Measurements from ENCODE around the gene ZRANB3.

Gene ZRANB3

GRCh38 chr2:135150725-135151124 lies 380.3 kb downstream of the ZRANB3 start:
- Histone ChIP-seq H2AFZ (ENCODE audit: low read length) (no peak overlapping the region), H2BK5ac (ENCODE audit: low read length) (no peak overlapping the region), H3K23ac (ENCODE audit: low read depth, low read length, poor library complexity) (no peak overlapping the region), H3K9ac (ENCODE audit: low read depth, low read length, poor library complexity) (no peak overlapping the region), H3K9me3 (replicated peaks in 1 of 2; ENCODE audit: control insufficient read depth in 2 of 2, insufficient read depth in 1 of 2, low read depth in 1 of 2, low read length in 2 of 2) (no peaks in the 10 kb centered on the region), H2BK120ac (ENCODE audit: low read depth, low read length) (no peak overlapping the region), H2BK12ac (ENCODE audit: low read length) (no peak overlapping the region), H4K8ac (ENCODE audit: low read depth, low read length) (no peak overlapping the region), H3K4ac (ENCODE audit: low read length) (no peak overlapping the region), H3K14ac (ENCODE audit: low read length) (no peak overlapping the region), H3K79me1 (ENCODE audit: low read depth, low read length) (no peaks in the 10 kb centered on the region), H2AK5ac (ENCODE audit: low read depth, low read length) (no peak overlapping the region), H3K18ac (ENCODE audit: low read length) (no peak overlapping the region), H3K4me2 (ENCODE audit: insufficient read depth, low read length, poor library complexity, severe bottlenecking) (no peak overlapping the region), H3K36me3 (replicated peaks in 1 of 2; ENCODE audit: control insufficient read depth in 2 of 2, insufficient read depth in 2 of 2, low read length in 2 of 2) (peaks cover 3 to 59% of the 10 kb centered on the region in 2 donors), H4K91ac (ENCODE audit: low read depth, low read length, poor library complexity) (no peak overlapping the region), H3K4me1 (ENCODE audit: control insufficient read depth in 2 of 2, insufficient read depth in 1 of 2, low read depth in 1 of 2, low read length in 2 of 2) (peaks cover 0 to 8% of the 10 kb centered on the region in 2 donors), H2BK15ac (ENCODE audit: low read length) (no peak overlapping the region), H3K4me3 (ENCODE audit: low read length in 2 of 2) (no peak overlapping the region), H3K27ac (replicated peaks; ENCODE audit: low read length) (no peak overlapping the region), H3K27me3 (ENCODE audit: control insufficient read depth in 3 of 3, insufficient read depth in 3 of 3, low read depth in 1 of 3, low read length in 3 of 3) (no peaks in the 10 kb centered on the region)
- WGBS, 2 donors (ENCODE audit: extremely low coverage in 2 of 2, insufficient read length in 2 of 2, insufficient replicate concordance in 1 of 2), result no CpG with 5 or more reads among the region's 1 CpG
- no peak for DNase-seq (ENCODE audit: low spot score)

- Histone ChIP-seq H3K36me3 (replicated peaks in 1 of 2; ENCODE audit: control insufficient read depth in 2 of 2, insufficient read depth in 2 of 2, low read length in 2 of 2) (peaks cover 3 to 55% of the 10 kb centered on the region in 2 donors), H2BK15ac (ENCODE audit: low read length) (no peak overlapping the region), H2AFZ (ENCODE audit: low read length) (no peak overlapping the region), H3K23ac (ENCODE audit: low read depth, low read length, poor library complexity) (no peak overlapping the region), H3K79me1 (ENCODE audit: low read depth, low read length) (no peaks in the 10 kb centered on the region), H2BK120ac (ENCODE audit: low read depth, low read length) (no peak overlapping the region), H3K4me2 (ENCODE audit: insufficient read depth, low read length, poor library complexity, severe bottlenecking) (no peak overlapping the region), H3K27ac (replicated peaks; ENCODE audit: low read length) (no peak overlapping the region), H4K8ac (ENCODE audit: low read depth, low read length) (no peak overlapping the region), H2BK12ac (ENCODE audit: low read length) (no peak overlapping the region), H3K27me3 (ENCODE audit: control insufficient read depth in 3 of 3, insufficient read depth in 3 of 3, low read depth in 1 of 3, low read length in 3 of 3) (no peaks in the 10 kb centered on the region), H3K18ac (ENCODE audit: low read length) (no peak overlapping the region), H4K91ac (ENCODE audit: low read depth, low read length, poor library complexity) (no peak overlapping the region), H3K4me1 (ENCODE audit: control insufficient read depth in 2 of 2, insufficient read depth in 1 of 2, low read depth in 1 of 2, low read length in 2 of 2) (peaks cover 0 to 8% of the 10 kb centered on the region in 2 donors), H3K9ac (ENCODE audit: low read depth, low read length, poor library complexity) (no peak overlapping the region), H3K4me3 (ENCODE audit: low read length in 2 of 2) (no peak overlapping the region), H3K9me3 (replicated peaks in 1 of 2; ENCODE audit: control insufficient read depth in 2 of 2, insufficient read depth in 1 of 2, low read depth in 1 of 2, low read length in 2 of 2) (peaks cover 0 to 5% of the 10 kb centered on the region in 2 donors), H3K14ac (ENCODE audit: low read length) (no peak overlapping the region), H2AK5ac (ENCODE audit: low read depth, low read length) (no peak overlapping the region), H2BK5ac (ENCODE audit: low read length) (no peak overlapping the region), H3K4ac (ENCODE audit: low read length) (no peak overlapping the region)
- no peak for DNase-seq (ENCODE audit: low spot score)
- WGBS, 2 donors (ENCODE audit: extremely low coverage in 2 of 2, insufficient read length in 2 of 2, insufficient replicate concordance in 1 of 2), result no CpG with 5 or more reads among the region's 1 CpG
These were observed 381.8 kb downstream of the ZRANB3 start for GRCh38 chr2:135149251-135149650.

- no peak overlapping the region for H3K4me3 ChIP-seq (ENCODE audit: low read length in 2 of 2)
- no peak overlapping the region for H3K18ac ChIP-seq (ENCODE audit: low read length)
- H4K8ac ChIP-seq (ENCODE audit: low read depth, low read length), result no peak overlapping the region
- no peak overlapping the region for H2AK5ac ChIP-seq (ENCODE audit: low read depth, low read length)
- no peak for DNase-seq (ENCODE audit: low spot score)
- peaks cover 3 to 41% of the 10 kb centered on the region in 2 donors for H3K36me3 ChIP-seq (replicated peaks in 1 of 2; ENCODE audit: control insufficient read depth in 2 of 2, insufficient read depth in 2 of 2, low read length in 2 of 2)
- no peak overlapping the region for H3K23ac ChIP-seq (ENCODE audit: low read depth, low read length, poor library complexity)
- no peak overlapping the region for H3K4me2 ChIP-seq (ENCODE audit: insufficient read depth, low read length, poor library complexity, severe bottlenecking)
- H3K27me3 ChIP-seq (ENCODE audit: control insufficient read depth in 3 of 3, insufficient read depth in 3 of 3, low read depth in 1 of 3, low read length in 3 of 3), result no peaks in the 10 kb centered on the region
- H3K14ac ChIP-seq (ENCODE audit: low read length), result no peak overlapping the region
- no CpG with 5 or more reads among the region's 2 CpGs for WGBS, 2 donors (ENCODE audit: extremely low coverage in 2 of 2, insufficient read length in 2 of 2, insufficient replicate concordance in 1 of 2)
- no peak overlapping the region for H2BK120ac ChIP-seq (ENCODE audit: low read depth, low read length)
- H2BK15ac ChIP-seq (ENCODE audit: low read length), result no peak overlapping the region
- H2BK5ac ChIP-seq (ENCODE audit: low read length), result no peak overlapping the region
- no peak overlapping the region for H3K4ac ChIP-seq (ENCODE audit: low read length)
- no peak overlapping the region for H4K91ac ChIP-seq (ENCODE audit: low read depth, low read length, poor library complexity)
- no peak overlapping the region for H2BK12ac ChIP-seq (ENCODE audit: low read length)
- no peak overlapping the region for H2AFZ ChIP-seq (ENCODE audit: low read length)
- no peaks in the 10 kb centered on the region for H3K79me1 ChIP-seq (ENCODE audit: low read depth, low read length)
- no peak overlapping the region for H3K9ac ChIP-seq (ENCODE audit: low read depth, low read length, poor library complexity)
- no peak overlapping the region for H3K27ac ChIP-seq (replicated peaks; ENCODE audit: low read length)
- no peaks in the 10 kb centered on the region for H3K4me1 ChIP-seq (ENCODE audit: control insufficient read depth in 2 of 2, insufficient read depth in 1 of 2, low read depth in 1 of 2, low read length in 2 of 2)
- H3K9me3 ChIP-seq (replicated peaks in 1 of 2; ENCODE audit: control insufficient read depth in 2 of 2, insufficient read depth in 1 of 2, low read depth in 1 of 2, low read length in 2 of 2), result peaks cover 0 to 27% of the 10 kb centered on the region in 2 donors
These were observed 386.7 kb downstream of the ZRANB3 start for GRCh38 chr2:135144343-135144742.

- no CpG with 5 or more reads among the region's 1 CpG for WGBS, 2 donors (ENCODE audit: extremely low coverage in 2 of 2, insufficient read length in 2 of 2, insufficient replicate concordance in 1 of 2)
- H2AK5ac ChIP-seq (ENCODE audit: low read depth, low read length), result no peak overlapping the region
- no peak overlapping the region for H3K4me3 ChIP-seq (ENCODE audit: low read length in 2 of 2)
- no peaks in the 10 kb centered on the region for H3K27me3 ChIP-seq (ENCODE audit: control insufficient read depth in 3 of 3, insufficient read depth in 3 of 3, low read depth in 1 of 3, low read length in 3 of 3)
- H2BK120ac ChIP-seq (ENCODE audit: low read depth, low read length), result no peak overlapping the region
- H4K8ac ChIP-seq (ENCODE audit: low read depth, low read length), result no peak overlapping the region
- H3K36me3 ChIP-seq (replicated peaks in 1 of 2; ENCODE audit: control insufficient read depth in 2 of 2, insufficient read depth in 2 of 2, low read length in 2 of 2), result peaks cover 3 to 61% of the 10 kb centered on the region in 2 donors
- H3K27ac ChIP-seq (replicated peaks; ENCODE audit: low read length), result no peak overlapping the region
- no peak for DNase-seq (ENCODE audit: low spot score)
- H3K4ac ChIP-seq (ENCODE audit: low read length), result no peak overlapping the region
- no peak overlapping the region for H2BK5ac ChIP-seq (ENCODE audit: low read length)
- H4K91ac ChIP-seq (ENCODE audit: low read depth, low read length, poor library complexity), result no peak overlapping the region
- no peak overlapping the region for H3K14ac ChIP-seq (ENCODE audit: low read length)
- H3K4me1 ChIP-seq (ENCODE audit: control insufficient read depth in 2 of 2, insufficient read depth in 1 of 2, low read depth in 1 of 2, low read length in 2 of 2), result no peaks in the 10 kb centered on the region
- no peak overlapping the region for H3K4me2 ChIP-seq (ENCODE audit: insufficient read depth, low read length, poor library complexity, severe bottlenecking)
- no peak overlapping the region for H3K9ac ChIP-seq (ENCODE audit: low read depth, low read length, poor library complexity)
- no peak overlapping the region for H3K23ac ChIP-seq (ENCODE audit: low read depth, low read length, poor library complexity)
- no peaks in the 10 kb centered on the region for H3K79me1 ChIP-seq (ENCODE audit: low read depth, low read length)
- no peak overlapping the region for H2AFZ ChIP-seq (ENCODE audit: low read length)
- peaks cover 0 to 27% of the 10 kb centered on the region in 2 donors for H3K9me3 ChIP-seq (replicated peaks in 1 of 2; ENCODE audit: control insufficient read depth in 2 of 2, insufficient read depth in 1 of 2, low read depth in 1 of 2, low read length in 2 of 2)
- no peak overlapping the region for H2BK15ac ChIP-seq (ENCODE audit: low read length)
- H2BK12ac ChIP-seq (ENCODE audit: low read length), result no peak overlapping the region
- H3K18ac ChIP-seq (ENCODE audit: low read length), result no peak overlapping the region
These were observed 388.7 kb downstream of the ZRANB3 start for GRCh38 chr2:135142323-135142722.
